IPS-20b (cell line): Measurements from ENCODE around the gene ZNF135.

Experiments
- H3K27ac ChIP-seq: one replicate; pipeline ENCODE4 v1.5.1; 2013; ENCODE audit warnings: low read length
- H3K27me3 ChIP-seq: 2 replicates; pipeline ENCODE4 v1.6.1; 2013; ENCODE audit warnings: mild to moderate bottlenecking, low read length, inconsistent platforms; ENCODE audit not compliant: insufficient read depth
- H3K36me3 ChIP-seq: 2 replicates; pipeline ENCODE4 v1.6.1; 2013; ENCODE audit warnings: low read depth, mild to moderate bottlenecking, inconsistent platforms, low read length, moderate library complexity; ENCODE audit not compliant: insufficient read depth
- H3K4me1 ChIP-seq: 2 replicates; pipeline ENCODE4 v1.6.1; 2013; ENCODE audit warnings: mild to moderate bottlenecking, control low read depth, inconsistent platforms, low read length, moderate library complexity; ENCODE audit not compliant: insufficient read depth
- H3K4me3 ChIP-seq: 2 replicates; pipeline ENCODE4 v1.5.1; 2013; ENCODE audit warnings: mild to moderate bottlenecking, low read length, inconsistent platforms
- H3K9ac ChIP-seq: 2 replicates; pipeline ENCODE4 v1.6.1; 2013; ENCODE audit warnings: low read depth, mild to moderate bottlenecking, inconsistent platforms, low read length, moderate library complexity
- H3K9me3 ChIP-seq: 2 replicates; pipeline ENCODE4 v1.6.1; 2013; ENCODE audit warnings: mild to moderate bottlenecking, low read depth, low read length, inconsistent platforms; ENCODE audit not compliant: insufficient read depth

Gene ZNF135

GRCh38 chr19:58035863-58036262, 23.2 kb upstream of the ZNF135 start:
- no peaks in the 10 kb centered on the region for H3K36me3 ChIP-seq
- H3K9me3 ChIP-seq, result peaks cover 70% of the 10 kb centered on the region
- no peaks in the 10 kb centered on the region for H3K27me3 ChIP-seq
- H3K4me1 ChIP-seq, result no peaks in the 10 kb centered on the region
- no peak overlapping the region for H3K27ac ChIP-seq
- no peak overlapping the region for H3K9ac ChIP-seq
- H3K4me3 ChIP-seq, result no peak overlapping the region

GRCh38 chr19:58037927-58038687, 21.0 kb upstream of the ZNF135 start:
- Histone ChIP-seq H3K27me3 (no peaks in the 10 kb centered on the region), H3K27ac (no peak overlapping the region), H3K4me3 (no peak overlapping the region), H3K9ac (no peak overlapping the region), H3K9me3 (peaks cover 67% of the 10 kb centered on the region), H3K36me3 (no peaks in the 10 kb centered on the region), H3K4me1 (no peaks in the 10 kb centered on the region)

- no peak overlapping the region for H3K27ac ChIP-seq
- H3K4me3 ChIP-seq, result no peak overlapping the region
- H3K36me3 ChIP-seq, result no peaks in the 10 kb centered on the region
- peaks cover 71% of the 10 kb centered on the region for H3K9me3 ChIP-seq
- H3K4me1 ChIP-seq, result no peaks in the 10 kb centered on the region
- no peaks in the 10 kb centered on the region for H3K27me3 ChIP-seq
- H3K9ac ChIP-seq, result no peak overlapping the region
These were observed 20.3 kb upstream of the ZNF135 start for GRCh38 chr19:58038688-58039204.

- no peaks in the 10 kb centered on the region for H3K36me3 ChIP-seq
- no peak overlapping the region for H3K4me3 ChIP-seq
- peaks cover 71% of the 10 kb centered on the region for H3K9me3 ChIP-seq
- no peak overlapping the region for H3K27ac ChIP-seq
- H3K9ac ChIP-seq, result no peak overlapping the region
- no peaks in the 10 kb centered on the region for H3K4me1 ChIP-seq
- H3K27me3 ChIP-seq, result no peaks in the 10 kb centered on the region
These were observed 18.1 kb upstream of the ZNF135 start for GRCh38 chr19:58040751-58041525.

GRCh38 chr19:58042495-58043340, 16.4 kb upstream of the ZNF135 start:
- Histone ChIP-seq H3K27me3 (no peaks in the 10 kb centered on the region), H3K27ac (no peak overlapping the region), H3K4me3 (no peak overlapping the region), H3K36me3 (no peaks in the 10 kb centered on the region), H3K9ac (no peak overlapping the region), H3K9me3 (peaks cover 78% of the 10 kb centered on the region), H3K4me1 (no peaks in the 10 kb centered on the region)

DNA sequence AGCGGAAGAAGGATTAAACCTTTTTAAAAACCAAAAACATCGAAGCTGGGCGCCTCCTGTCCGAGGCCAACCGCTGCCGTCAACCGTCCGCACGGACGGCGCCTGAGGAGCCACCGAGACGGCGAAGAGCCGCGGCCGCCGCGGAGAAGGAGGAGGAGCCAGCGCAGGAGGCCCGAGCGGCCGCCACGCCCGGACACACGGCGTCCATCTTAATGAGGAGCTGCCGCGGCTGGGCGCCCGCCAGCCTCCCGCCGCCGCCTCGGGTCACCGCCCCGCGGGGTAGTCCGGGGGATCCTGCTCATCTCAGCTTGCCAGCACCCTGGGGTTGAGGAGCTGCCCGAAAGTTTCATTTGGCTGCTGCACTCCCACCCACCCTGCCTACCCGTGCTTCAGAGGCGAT, 14.7 kb upstream of the ZNF135 start:
- no peaks in the 10 kb centered on the region for H3K27me3 ChIP-seq
- no peak overlapping the region for H3K9ac ChIP-seq
- no peaks in the 10 kb centered on the region for H3K4me1 ChIP-seq
- no peak overlapping the region for H3K27ac ChIP-seq
- no peak overlapping the region for H3K4me3 ChIP-seq
- H3K9me3 ChIP-seq, result peaks cover 82% of the 10 kb centered on the region
- no peaks in the 10 kb centered on the region for H3K36me3 ChIP-seq

DNA sequence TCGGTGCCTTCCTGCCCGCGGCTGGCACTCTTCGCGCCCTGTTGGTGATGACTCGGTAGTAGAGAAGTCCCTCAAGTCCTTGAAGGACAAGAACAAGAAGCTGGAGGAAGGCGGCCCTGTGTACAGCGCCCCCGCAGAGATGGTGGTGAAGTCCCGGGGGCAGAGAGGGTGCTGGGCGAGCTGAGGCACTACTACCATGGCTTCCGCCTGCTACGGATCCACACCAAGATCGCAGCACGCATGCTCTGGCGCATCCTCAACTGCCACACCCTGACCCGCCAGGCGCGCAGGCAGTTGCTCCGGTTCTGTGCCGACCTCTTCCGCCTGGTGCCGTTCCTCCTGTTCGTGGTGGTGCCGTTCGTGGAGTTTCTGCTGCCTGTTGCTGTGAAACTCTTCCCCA, 14.2 kb upstream of the ZNF135 start:
- H3K4me1 ChIP-seq, result no peaks in the 10 kb centered on the region
- no peak overlapping the region for H3K27ac ChIP-seq
- H3K4me3 ChIP-seq, result no peak overlapping the region
- no peak overlapping the region for H3K9ac ChIP-seq
- H3K27me3 ChIP-seq, result no peaks in the 10 kb centered on the region
- H3K9me3 ChIP-seq, result peaks cover 85% of the 10 kb centered on the region
- H3K36me3 ChIP-seq, result no peaks in the 10 kb centered on the region

- Histone ChIP-seq H3K9ac (no peak overlapping the region), H3K36me3 (no peaks in the 10 kb centered on the region), H3K9me3 (peaks cover 81% of the 10 kb centered on the region), H3K4me3 (no peak overlapping the region), H3K27ac (no peak overlapping the region), H3K27me3 (no peaks in the 10 kb centered on the region), H3K4me1 (no peaks in the 10 kb centered on the region)
These were observed 13.6 kb upstream of the ZNF135 start for GRCh38 chr19:58045411-58046050.

GRCh38 chr19:58046856-58047255, 12.2 kb upstream of the ZNF135 start:
- no peaks in the 10 kb centered on the region for H3K27me3 ChIP-seq
- no peaks in the 10 kb centered on the region for H3K4me1 ChIP-seq
- H3K27ac ChIP-seq, result no peak overlapping the region
- H3K36me3 ChIP-seq, result no peaks in the 10 kb centered on the region
- no peak overlapping the region for H3K9ac ChIP-seq
- H3K9me3 ChIP-seq, result peaks cover 81% of the 10 kb centered on the region
- no peak overlapping the region for H3K4me3 ChIP-seq

DNA sequence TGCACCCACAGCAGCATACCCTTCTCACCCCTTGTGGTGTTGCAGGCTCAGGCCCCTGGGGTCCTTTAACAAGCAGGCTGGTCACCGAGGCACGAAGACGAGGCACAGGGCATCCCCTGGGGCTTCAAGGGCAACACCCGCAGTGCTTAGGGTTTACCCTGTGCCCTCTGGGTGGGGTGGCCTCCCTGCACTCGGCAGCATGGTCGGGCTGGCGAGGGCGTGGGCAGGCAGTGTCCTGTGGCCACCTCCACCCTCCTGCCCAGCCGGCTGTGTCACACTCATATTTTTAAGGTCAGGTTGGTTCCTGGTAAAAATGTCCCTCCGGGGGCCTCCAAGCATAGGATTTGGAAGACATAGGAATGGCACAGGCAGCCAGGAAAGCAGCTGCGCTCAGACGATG, 11.4 kb upstream of the ZNF135 start:
- Histone ChIP-seq H3K27me3 (no peaks in the 10 kb centered on the region), H3K4me3 (no peak overlapping the region), H3K27ac (no peak overlapping the region), H3K9me3 (peaks cover 85% of the 10 kb centered on the region), H3K4me1 (no peaks in the 10 kb centered on the region), H3K9ac (no peak overlapping the region), H3K36me3 (no peaks in the 10 kb centered on the region)

DNA sequence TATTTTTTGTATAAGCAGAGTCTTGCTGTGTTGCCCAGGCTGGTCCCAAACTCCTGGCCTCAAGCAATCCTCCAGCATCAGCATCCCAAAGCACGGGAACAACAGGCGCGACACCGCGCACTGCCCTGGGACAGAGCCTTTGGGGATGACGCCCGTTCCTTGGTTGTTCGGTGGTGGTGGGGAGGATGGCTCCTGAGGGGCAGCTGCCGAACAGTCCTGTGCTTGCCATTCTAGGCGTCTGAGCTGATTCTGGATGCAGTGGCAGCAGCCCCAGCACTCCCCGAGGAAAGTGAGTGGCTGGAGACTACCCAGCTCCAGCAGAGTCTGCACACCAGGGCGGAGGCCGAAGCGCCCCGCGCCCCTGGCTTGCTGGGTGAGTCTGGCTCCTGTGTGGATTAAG, 6.8 kb upstream of the ZNF135 start:
- Histone ChIP-seq H3K27me3 (no peaks in the 10 kb centered on the region), H3K9me3 (peaks cover 90% of the 10 kb centered on the region), H3K27ac (no peak overlapping the region), H3K36me3 (no peaks in the 10 kb centered on the region), H3K9ac (no peak overlapping the region), H3K4me1 (no peaks in the 10 kb centered on the region), H3K4me3 (no peak overlapping the region)
